Cardiac muscle cell (in vitro differentiated cells and primary cell): ENCODE results near the gene EMP2. TPM values are rescaled to one million over a fixed set of nuclear protein-coding genes. Genes with fewer than 3 reads are reported as not detected.
A peak's percentile ranks its signal among the peaks of the same experiment; 100 is the strongest.
"Not testable (repeated sequence)": the region's sequence is repeated elsewhere in the genome, so short reads cannot be mapped to it uniquely, and the experiment has no call there.

Experiments
- DNase-seq, 2 donors: peaks; one replicate each; pipeline versions ENCODE4 v3.0.0 to v3.0.0-alpha.2; 2010 to 2017; ENCODE audit warnings: low read depth in 1 of 2, low spot score in 1 of 2
- H3K27ac ChIP-seq: fragments of 200-600 bp; sonication (generic); 2 replicates; pipeline ENCODE4 v1.5.1; 2016
- H3K27me3 ChIP-seq: fragments of 200-600 bp; sonication (generic); 2 replicates; pipeline ENCODE4 v1.6.0; 2016; ENCODE audit warnings: control low read depth
- H3K36me3 ChIP-seq: fragments of 200-600 bp; sonication (generic); 2 replicates; pipeline ENCODE4 v1.5.1; 2016; ENCODE audit warnings: control low read depth
- H3K4me1 ChIP-seq: fragments of 200-600 bp; sonication (generic); 2 replicates; pipeline ENCODE4 v1.8.1; 2017; ENCODE audit warnings: low read depth, mild to moderate bottlenecking, mixed run types
- H3K4me3 ChIP-seq: fragments of 200-600 bp; sonication (generic); 2 replicates; pipeline ENCODE4 v1.5.1; 2016; ENCODE audit warnings: mild to moderate bottlenecking
- H3K9me3 ChIP-seq: fragments of 200-600 bp; sonication (generic); 2 replicates; pipeline ENCODE4 v1.5.1; 2017; ENCODE audit warnings: low read depth, mild to moderate bottlenecking, control low read depth
- CTCF ChIP-seq: IDR thresholded peaks from 2 replicates; pipeline ENCODE4 v1.5.1; 2012; ENCODE audit warnings: low read depth, mild to moderate bottlenecking, low read length
- polyA plus RNA-seq: library from polyadenylated mRNA; unstranded; fragments of >200 nt; fragmentation: Nextera tagmentation; extraction: Ambion mirVana; gene quantifications from 2 replicates; pipeline ENCODE4 v1.2.1, GENCODE V29; 2016
- total RNA-seq: library from RNA; depleted of rRNA; stranded (reverse); fragments of >200 nt; gene quantifications from 2 replicates; pipeline ENCODE4 v1.2.3, GENCODE V29; 2016

EMP2 gene
- total and polyA plus RNA-seq, 2 experiments from 2014 or later: 40.9 to 151 TPM

- peaks cover 2% of the 10 kb centered on the region for H3K4me1 ChIP-seq
- TF ChIP-seq CTCF: no peak
- H3K4me3 ChIP-seq: no peak overlapping the region
- no peak for DNase-seq
- no peaks in the 10 kb centered on the region for H3K27me3 ChIP-seq
- H3K36me3 ChIP-seq: peaks cover 52% of the 10 kb centered on the region
- no peaks in the 10 kb centered on the region for H3K9me3 ChIP-seq
- no peak overlapping the region for H3K27ac ChIP-seq
Measured at GRCh38 chr16:10537946-10538345, 42.5 kb downstream of the EMP2 start.

- no peak for DNase-seq
- Histone ChIP-seq H3K4me3 (no peak overlapping the region), H3K9me3 (no peaks in the 10 kb centered on the region), H3K36me3 (peaks cover 44% of the 10 kb centered on the region), H3K27ac (peak overlapping the region; percentile 13), H3K27me3 (no peaks in the 10 kb centered on the region), H3K4me1 (peaks cover 2% of the 10 kb centered on the region)
- TF ChIP-seq CTCF: no peak
Measured at GRCh38 chr16:10536814-10537389, 43.5 kb downstream of the EMP2 start.

- peaks cover 42% of the 10 kb centered on the region for H3K36me3 ChIP-seq
- not testable (repeated sequence) for H3K27me3 ChIP-seq, H3K4me1 ChIP-seq, DNase-seq, H3K9me3 ChIP-seq, H3K4me3 ChIP-seq, H3K27ac ChIP-seq
Measured at GRCh38 chr16:10536328-10536727, 44.1 kb downstream of the EMP2 start.

GRCh38 chr16:10535461-10535860 is 44.9 kb downstream of the EMP2 start:
- Histone ChIP-seq H3K4me1 (peaks cover 2% of the 10 kb centered on the region), H3K9me3 (no peaks in the 10 kb centered on the region), H3K4me3 (no peak overlapping the region), H3K27ac (no peak overlapping the region), H3K36me3 (peaks cover 37% of the 10 kb centered on the region), H3K27me3 (no peaks in the 10 kb centered on the region)
- no peak for TF ChIP-seq CTCF
- no peak for DNase-seq

GRCh38 chr16:10534748-10535147 is 45.6 kb downstream of the EMP2 start:
- Histone ChIP-seq H3K27ac (peak overlapping the region; percentile 25), H3K36me3 (peaks cover 35% of the 10 kb centered on the region), H3K4me1 (peaks cover 2% of the 10 kb centered on the region), H3K4me3 (no peak overlapping the region), H3K27me3 (no peaks in the 10 kb centered on the region), H3K9me3 (no peaks in the 10 kb centered on the region)
- DNase-seq: no peak
- no peak for TF ChIP-seq CTCF

- peak in 1 of 2 donors; percentile 11 for DNase-seq
- H3K27me3 ChIP-seq, H3K4me1 ChIP-seq, H3K4me3 ChIP-seq, H3K9me3 ChIP-seq, H3K27ac ChIP-seq: not testable (repeated sequence)
- peaks cover 32% of the 10 kb centered on the region for H3K36me3 ChIP-seq
Measured at GRCh38 chr16:10533612-10534011, 46.8 kb downstream of the EMP2 start.

GRCh38 chr16:10531582-10531981 is 48.8 kb downstream of the EMP2 start:
- H3K36me3 ChIP-seq: peaks cover 26% of the 10 kb centered on the region
- H3K27ac ChIP-seq: no peak overlapping the region
- no peak for TF ChIP-seq CTCF
- no peaks in the 10 kb centered on the region for H3K27me3 ChIP-seq
- no peak for DNase-seq
- H3K9me3 ChIP-seq: no peaks in the 10 kb centered on the region
- H3K4me3 ChIP-seq: no peak overlapping the region
- peaks cover 2% of the 10 kb centered on the region for H3K4me1 ChIP-seq
